Prostate gland (tissue), 2 donors: Measurements from ENCODE around the gene SALL2.
"Not testable (repeated sequence)": the region's sequence is repeated elsewhere in the genome, so short reads cannot be mapped to it uniquely, and the experiment has no call there.

Source experiments
- POLR2A ChIP-seq: fragments of 450-650 bp; IDR thresholded peaks from one replicate; pipeline ENCODE4 v1.6.1; 2016; ENCODE audit warnings: antibody characterized with exemption, mild to moderate bottlenecking
- POLR2AphosphoS5 ChIP-seq: sonication (generic); formaldehyde crosslinking; IDR thresholded peaks from one replicate; pipeline ENCODE4 v1.6.1; 2017; ENCODE audit warnings: antibody characterized with exemption
- TF ChIP-seq, protein P1 (sequence below), 4 experiments: fragments of 200-600 bp in 2 of 4; fragments of 450-650 bp in 2 of 4; sonication (generic) in 2 of 4; IDR thresholded peaks; 1 replicate in 3 of 4; 2 replicates in 1 of 4; pipeline ENCODE4 v1.5.1; 2016 to 2019; ENCODE audit warnings: antibody characterized with exemption in 4 of 4, mild to moderate bottlenecking in 2 of 4, moderate library complexity in 2 of 4

DNA sequence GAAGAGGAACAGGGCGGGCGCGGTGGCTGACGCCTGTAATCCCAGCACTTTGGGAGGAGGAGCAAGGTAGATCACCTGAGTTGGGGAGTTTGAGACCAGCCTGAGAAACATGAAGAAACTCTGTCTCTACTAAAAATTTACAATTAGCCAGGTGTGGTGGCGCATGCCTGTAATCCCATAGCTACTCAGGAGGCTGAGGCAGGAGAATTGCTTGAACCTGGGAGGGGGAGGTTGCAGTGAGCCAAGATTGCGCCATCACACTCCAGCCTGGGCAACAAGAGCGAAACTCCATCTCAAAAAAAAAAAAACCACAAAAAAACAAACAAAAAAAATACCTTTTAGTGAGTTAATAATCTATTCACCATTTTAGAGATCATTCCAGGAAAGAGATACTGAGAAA lies 18.4 kb upstream of the SALL2 start:
- TF ChIP-seq, protein P1, sequence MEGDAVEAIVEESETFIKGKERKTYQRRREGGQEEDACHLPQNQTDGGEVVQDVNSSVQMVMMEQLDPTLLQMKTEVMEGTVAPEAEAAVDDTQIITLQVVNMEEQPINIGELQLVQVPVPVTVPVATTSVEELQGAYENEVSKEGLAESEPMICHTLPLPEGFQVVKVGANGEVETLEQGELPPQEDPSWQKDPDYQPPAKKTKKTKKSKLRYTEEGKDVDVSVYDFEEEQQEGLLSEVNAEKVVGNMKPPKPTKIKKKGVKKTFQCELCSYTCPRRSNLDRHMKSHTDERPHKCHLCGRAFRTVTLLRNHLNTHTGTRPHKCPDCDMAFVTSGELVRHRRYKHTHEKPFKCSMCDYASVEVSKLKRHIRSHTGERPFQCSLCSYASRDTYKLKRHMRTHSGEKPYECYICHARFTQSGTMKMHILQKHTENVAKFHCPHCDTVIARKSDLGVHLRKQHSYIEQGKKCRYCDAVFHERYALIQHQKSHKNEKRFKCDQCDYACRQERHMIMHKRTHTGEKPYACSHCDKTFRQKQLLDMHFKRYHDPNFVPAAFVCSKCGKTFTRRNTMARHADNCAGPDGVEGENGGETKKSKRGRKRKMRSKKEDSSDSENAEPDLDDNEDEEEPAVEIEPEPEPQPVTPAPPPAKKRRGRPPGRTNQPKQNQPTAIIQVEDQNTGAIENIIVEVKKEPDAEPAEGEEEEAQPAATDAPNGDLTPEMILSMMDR (IDR thresholded peaks at IDR 0.05) = not testable (repeated sequence)
- TF ChIP-seq POLR2A, POLR2AphosphoS5: not testable (repeated sequence)
